ENCODE data around the gene C19orf85. TPM values are rescaled to one million over a fixed set of nuclear protein-coding genes. Genes with fewer than 3 reads are reported as not detected.
"Not testable (repeated sequence)": the region's sequence is repeated elsewhere in the genome, so short reads cannot be mapped to it uniquely, and the experiment has no call there.

Gene C19orf85
- polyA plus RNA-seq, 1 donor from 2014 or later, result not detected

DNA sequence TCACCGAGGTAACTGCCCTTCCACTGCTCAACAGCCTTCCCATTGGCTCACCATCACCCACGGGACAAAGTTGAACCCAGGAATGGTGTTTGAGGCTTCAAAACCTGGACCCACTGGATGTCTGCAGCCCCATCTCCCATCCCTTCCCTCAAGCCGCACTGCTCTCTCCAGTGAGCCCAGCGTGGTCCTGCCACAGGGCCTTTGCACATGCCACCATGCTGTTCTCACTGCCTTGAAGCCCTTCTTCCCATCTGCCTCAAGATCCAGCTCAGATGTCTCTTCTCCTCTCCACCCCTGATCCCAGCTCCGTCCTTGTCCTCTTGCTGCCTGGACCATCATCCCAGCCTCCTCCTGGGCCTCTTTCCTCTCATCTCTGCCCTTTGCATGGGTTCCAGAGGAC, 25.5 kb downstream of the C19orf85 start:
- peaks cover 48% of the 10 kb centered on the region for H3K27me3 Mint-ChIP-seq
- H3K9me3 Mint-ChIP-seq, result peaks cover 0 to 11% (median 0%) of the 10 kb centered on the region in 3 donors
- H3K4me1 Mint-ChIP-seq, result peaks cover 6 to 14% (median 10%) of the 10 kb centered on the region in 3 donors
- H3K27ac Mint-ChIP-seq, result peak overlapping the region in 1 of 3 donors; percentile 33
- peak overlapping the region in 1 of 4 donors; percentile 10 for H3K4me3 Mint-ChIP-seq
- H3K36me3 Mint-ChIP-seq, result no peaks in the 10 kb centered on the region

DNA sequence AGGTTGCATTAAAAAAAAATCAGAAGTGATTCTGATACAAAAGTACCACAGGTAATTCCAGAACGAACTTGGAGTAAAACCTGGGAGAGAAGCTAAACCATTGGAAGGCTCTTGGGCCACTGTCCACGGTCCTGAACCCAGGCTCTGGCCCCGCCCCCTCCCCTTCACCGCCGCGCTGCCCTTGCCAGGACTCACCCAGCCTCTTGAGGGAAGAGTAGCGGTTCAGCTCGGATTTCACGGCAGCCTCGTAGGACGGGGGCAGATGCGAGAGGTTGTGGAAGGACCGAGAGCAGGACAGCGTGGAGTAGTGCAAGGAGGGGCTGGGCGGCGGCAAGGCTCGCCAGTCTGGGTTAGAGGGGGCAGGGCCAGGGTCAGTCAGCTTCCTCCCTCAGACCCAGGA, 27.1 kb downstream of the C19orf85 start:
- Mint-ChIP-seq H3K27me3 (peaks cover 42% of the 10 kb centered on the region), H3K4me1 (peaks cover 6 to 14% (median 7%) of the 10 kb centered on the region in 3 donors), H3K4me3 (no peak overlapping the region)

DNA sequence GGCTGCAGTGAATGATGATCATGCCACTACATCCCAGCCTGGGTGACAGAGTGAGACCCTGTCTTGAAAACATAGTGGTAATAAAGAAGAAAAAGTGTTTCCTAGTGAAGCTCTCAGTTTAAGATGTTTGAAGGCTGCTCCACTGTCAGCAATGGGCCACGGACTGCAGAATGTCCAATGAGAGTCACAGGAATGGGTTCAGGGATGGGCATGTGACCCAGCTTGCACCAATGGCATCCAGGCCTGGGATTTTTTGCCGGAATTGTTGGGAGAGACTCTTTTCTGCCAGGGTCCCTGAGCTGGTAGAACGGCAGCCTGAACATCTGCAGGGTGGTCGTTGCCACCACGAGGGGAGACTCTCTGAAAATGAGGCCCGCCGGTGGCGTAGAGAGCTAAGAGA, 27.7 kb downstream of the C19orf85 start:
- Mint-ChIP-seq H3K4me3 (no peak overlapping the region), H3K27me3 (peaks cover 43% of the 10 kb centered on the region), H3K27ac (peak overlapping the region in 1 of 3 donors; percentile 3), H3K4me1 (peaks cover 6 to 12% (median 7%) of the 10 kb centered on the region in 3 donors), H3K9me3 (peaks cover 0 to 11% (median 0%) of the 10 kb centered on the region in 3 donors), H3K36me3 (no peaks in the 10 kb centered on the region)

More for the DNA sequence above, 27.1 kb downstream of the C19orf85 start:
- Mint-ChIP-seq H3K36me3 (no peaks in the 10 kb centered on the region), H3K27ac (peak overlapping the region in 1 of 3 donors; percentile 3), H3K9me3 (peaks cover 0 to 11% (median 0%) of the 10 kb centered on the region in 3 donors)

DNA sequence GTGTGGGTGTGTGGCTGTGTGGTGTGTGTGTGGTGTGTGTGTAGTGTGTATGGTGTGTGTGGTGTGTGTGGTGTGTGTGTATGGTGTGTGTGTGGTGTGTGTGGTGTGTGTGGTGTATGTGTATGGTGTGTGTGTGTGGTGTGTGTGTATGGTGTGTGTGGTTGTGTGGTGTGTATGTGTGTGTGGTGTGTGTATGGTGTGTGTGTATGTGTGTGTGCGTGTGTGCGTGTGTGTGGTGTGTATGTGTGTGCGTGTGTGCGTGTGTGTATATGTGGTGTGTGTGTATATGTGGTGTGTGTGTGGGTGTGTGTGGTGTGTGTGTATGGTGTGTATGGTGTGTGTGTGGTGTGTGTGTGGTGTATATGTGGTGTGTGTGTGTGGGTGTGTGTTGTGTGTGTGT, 29.5 kb downstream of the C19orf85 start:
- H3K27ac Mint-ChIP-seq, result no peak overlapping the region
- H3K4me3 Mint-ChIP-seq, result no peak overlapping the region
- H3K36me3 Mint-ChIP-seq, result no peaks in the 10 kb centered on the region
- H3K27me3 Mint-ChIP-seq, result peaks cover 40% of the 10 kb centered on the region
- H3K4me1 Mint-ChIP-seq, result peaks cover 0 to 5% (median 0%) of the 10 kb centered on the region in 3 donors
- H3K9me3 Mint-ChIP-seq, result peaks cover 0 to 8% (median 0%) of the 10 kb centered on the region in 3 donors

DNA sequence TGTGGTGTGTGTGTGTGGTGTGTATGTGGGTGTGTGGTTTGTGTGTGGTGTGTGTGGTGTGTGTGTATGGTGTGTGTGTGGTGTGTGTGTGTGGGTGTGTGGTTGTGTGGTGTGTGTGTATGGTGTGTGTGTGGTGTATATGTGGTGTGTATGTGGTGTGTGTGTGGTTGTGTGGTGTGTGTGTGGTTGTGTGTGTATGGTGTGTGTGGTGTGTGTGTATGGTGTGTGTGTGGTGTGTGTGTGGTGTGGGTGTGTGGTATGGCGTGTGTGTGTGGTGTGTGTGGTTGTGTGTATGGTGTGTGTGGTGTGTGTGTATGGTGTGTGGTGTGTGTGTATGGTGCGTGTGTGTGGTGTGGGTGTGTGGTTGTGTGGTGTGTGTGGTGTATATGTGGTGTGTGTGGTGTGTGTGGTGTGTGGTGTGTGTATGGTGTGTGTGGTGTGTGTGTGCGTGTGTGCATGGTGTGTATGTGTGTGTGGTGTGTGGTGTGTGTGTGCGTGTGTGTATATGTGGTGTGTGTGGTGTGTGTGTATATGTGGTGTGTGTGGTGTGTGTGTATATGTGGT, 30.1 kb downstream of the C19orf85 start:
- peaks cover 0 to 7% (median 0%) of the 10 kb centered on the region in 3 donors for H3K4me1 Mint-ChIP-seq

DNA sequence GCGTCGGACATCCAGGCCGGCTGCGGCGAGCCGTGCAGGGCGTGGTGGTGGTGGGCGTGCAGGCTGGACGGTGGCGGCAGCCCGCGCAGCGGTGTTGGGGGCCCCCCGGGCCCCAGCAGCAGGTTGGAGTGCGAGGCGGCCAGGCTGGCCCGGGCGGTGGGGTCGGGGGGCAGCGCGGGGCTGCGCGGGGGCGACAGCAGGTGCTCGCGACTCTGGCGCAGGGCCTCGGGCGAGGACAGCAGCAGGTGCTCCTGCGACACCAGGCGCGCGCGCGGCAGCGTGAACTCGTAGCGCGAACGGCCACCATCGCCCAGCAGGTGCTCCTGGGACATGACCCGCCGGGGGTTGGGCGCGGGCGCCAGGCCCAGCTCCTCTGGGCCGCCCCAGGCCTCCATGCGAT, 31.3 kb downstream of the C19orf85 start:
- H3K9me3 Mint-ChIP-seq, result peaks cover 0 to 3% (median 0%) of the 10 kb centered on the region in 3 donors
- no peak overlapping the region for H3K4me3 Mint-ChIP-seq
- peaks cover 0 to 7% (median 0%) of the 10 kb centered on the region in 3 donors for H3K4me1 Mint-ChIP-seq
- peaks cover 40% of the 10 kb centered on the region for H3K27me3 Mint-ChIP-seq
- H3K36me3 Mint-ChIP-seq, result no peaks in the 10 kb centered on the region
- no peak overlapping the region for H3K27ac Mint-ChIP-seq

More for the DNA sequence above, 30.1 kb downstream of the C19orf85 start:
- Mint-ChIP-seq H3K27me3 (peaks cover 40% of the 10 kb centered on the region), H3K4me3 (no peak overlapping the region), H3K36me3 (no peaks in the 10 kb centered on the region), H3K9me3 (peaks cover 0 to 7% (median 0%) of the 10 kb centered on the region in 3 donors), H3K27ac (no peak overlapping the region)

DNA sequence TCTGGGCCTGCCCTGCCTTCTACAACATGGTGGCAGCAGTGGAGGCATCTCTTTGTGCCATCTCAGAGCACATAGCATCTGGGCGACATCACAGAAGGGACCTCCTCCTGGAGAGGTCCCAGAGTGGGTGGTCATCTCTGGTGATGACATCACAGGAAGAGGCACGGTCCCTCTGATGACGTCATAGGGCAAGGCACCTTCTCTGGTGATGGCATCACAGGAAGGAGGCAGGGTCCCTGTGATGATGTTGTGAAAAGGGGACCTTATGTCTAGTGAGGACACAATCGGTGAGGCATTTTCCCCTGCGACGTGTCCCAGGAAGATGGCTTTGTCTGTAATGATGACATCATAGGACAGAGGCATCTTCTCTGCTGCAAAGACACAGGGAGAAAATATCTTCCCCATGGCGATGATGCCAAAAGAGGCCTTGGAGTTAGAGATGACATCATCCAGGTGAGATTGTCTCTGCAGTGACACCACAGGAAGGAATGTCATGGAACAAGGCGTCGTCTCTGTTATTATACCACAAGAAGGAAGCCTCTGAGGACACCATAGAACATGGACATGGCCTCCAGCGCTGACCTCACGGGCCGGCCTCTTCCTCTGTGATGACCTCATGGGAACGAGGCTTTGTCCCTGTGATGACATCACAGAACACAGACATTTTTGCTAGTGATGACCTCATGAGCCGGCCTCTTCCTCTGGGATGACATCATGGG, 32.2 kb downstream of the C19orf85 start:
- peaks cover 0 to 7% (median 0%) of the 10 kb centered on the region in 3 donors for H3K4me1 Mint-ChIP-seq
- no peak overlapping the region for H3K4me3 Mint-ChIP-seq
- H3K9me3 Mint-ChIP-seq, result peaks cover 0 to 3% (median 0%) of the 10 kb centered on the region in 3 donors
- peaks cover 2% of the 10 kb centered on the region for H3K36me3 Mint-ChIP-seq
- peaks cover 44% of the 10 kb centered on the region for H3K27me3 Mint-ChIP-seq
- H3K27ac Mint-ChIP-seq, result no peak overlapping the region

DNA sequence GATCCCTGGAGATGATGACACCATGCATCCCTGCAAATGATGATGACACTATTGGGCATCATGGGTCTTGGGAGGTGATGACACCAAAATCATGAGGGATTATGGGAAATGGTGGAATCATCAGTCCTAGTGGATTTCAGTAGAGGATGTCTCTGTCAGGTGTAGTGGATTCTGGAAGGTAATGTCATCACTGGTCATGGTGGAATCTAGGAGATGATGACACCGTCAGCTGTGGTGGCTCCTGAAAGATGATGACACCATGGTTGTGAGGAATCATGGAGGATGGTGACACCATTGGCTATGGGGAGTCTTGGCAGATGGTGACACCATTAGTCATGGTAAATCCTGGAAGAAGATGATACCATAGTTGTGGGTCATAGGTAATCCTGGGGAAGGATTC, 33.4 kb downstream of the C19orf85 start:
- Mint-ChIP-seq H3K4me3 (no peak overlapping the region), H3K27me3 (peaks cover 37% of the 10 kb centered on the region), H3K9me3 (peaks cover 0 to 3% (median 0%) of the 10 kb centered on the region in 3 donors), H3K27ac (no peak overlapping the region), H3K36me3 (peaks cover 2% of the 10 kb centered on the region), H3K4me1 (peaks cover 0 to 7% (median 0%) of the 10 kb centered on the region in 3 donors)

DNA sequence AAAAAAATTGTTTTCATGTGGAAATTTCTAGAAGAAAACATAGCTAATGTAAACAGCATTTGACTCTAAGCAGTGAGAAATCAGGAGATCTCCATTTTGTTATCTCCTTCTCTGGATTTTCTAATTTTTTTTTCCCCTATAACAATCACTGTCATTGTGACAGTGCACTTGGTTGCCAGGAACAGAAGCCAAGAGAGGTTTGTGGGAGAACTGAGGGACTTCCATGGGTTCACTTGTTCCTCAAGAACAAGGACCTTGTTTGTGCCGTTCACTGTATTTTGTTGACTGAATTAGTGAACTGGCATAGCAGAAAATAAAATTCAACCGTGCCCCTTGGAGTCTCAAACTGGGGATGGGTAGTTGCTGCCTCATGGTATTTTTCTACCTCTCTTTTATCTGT, 38.5 kb downstream of the C19orf85 start:
- Mint-ChIP-seq H3K27me3 (peaks cover 39% of the 10 kb centered on the region), H3K4me3 (no peak overlapping the region), H3K9me3 (peaks cover 0 to 4% (median 2%) of the 10 kb centered on the region in 3 donors), H3K36me3 (peaks cover 2% of the 10 kb centered on the region), H3K4me1 (peaks cover 0 to 4% (median 2%) of the 10 kb centered on the region in 3 donors), H3K27ac (no peak overlapping the region)

DNA sequence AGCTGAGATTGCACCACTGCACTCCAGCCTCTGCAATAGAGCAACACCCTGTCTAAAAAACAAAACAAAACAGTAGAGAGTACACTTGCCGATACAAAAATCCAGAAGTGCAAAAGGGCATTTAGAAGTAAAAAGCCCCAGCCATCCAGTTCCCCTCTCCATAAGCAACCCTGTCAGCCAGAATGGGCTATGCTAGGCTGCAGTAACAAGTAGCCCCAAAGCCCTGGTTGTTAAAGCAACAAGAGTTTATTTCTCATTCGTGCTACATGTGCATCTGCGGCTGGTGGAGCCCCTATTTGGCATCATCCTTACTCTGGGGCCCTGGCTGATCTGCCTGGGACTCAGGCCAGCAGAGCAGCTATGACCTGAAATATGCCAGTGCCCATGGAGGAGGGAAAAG, 40.0 kb downstream of the C19orf85 start:
- Mint-ChIP-seq H3K4me3 (no peak overlapping the region), H3K36me3 (peaks cover 2% of the 10 kb centered on the region), H3K4me1 (peaks cover 0 to 2% (median 2%) of the 10 kb centered on the region in 3 donors), H3K27me3 (peaks cover 37% of the 10 kb centered on the region), H3K27ac (no peak overlapping the region), H3K9me3 (peaks cover 0 to 2% (median 2%) of the 10 kb centered on the region in 3 donors)

DNA sequence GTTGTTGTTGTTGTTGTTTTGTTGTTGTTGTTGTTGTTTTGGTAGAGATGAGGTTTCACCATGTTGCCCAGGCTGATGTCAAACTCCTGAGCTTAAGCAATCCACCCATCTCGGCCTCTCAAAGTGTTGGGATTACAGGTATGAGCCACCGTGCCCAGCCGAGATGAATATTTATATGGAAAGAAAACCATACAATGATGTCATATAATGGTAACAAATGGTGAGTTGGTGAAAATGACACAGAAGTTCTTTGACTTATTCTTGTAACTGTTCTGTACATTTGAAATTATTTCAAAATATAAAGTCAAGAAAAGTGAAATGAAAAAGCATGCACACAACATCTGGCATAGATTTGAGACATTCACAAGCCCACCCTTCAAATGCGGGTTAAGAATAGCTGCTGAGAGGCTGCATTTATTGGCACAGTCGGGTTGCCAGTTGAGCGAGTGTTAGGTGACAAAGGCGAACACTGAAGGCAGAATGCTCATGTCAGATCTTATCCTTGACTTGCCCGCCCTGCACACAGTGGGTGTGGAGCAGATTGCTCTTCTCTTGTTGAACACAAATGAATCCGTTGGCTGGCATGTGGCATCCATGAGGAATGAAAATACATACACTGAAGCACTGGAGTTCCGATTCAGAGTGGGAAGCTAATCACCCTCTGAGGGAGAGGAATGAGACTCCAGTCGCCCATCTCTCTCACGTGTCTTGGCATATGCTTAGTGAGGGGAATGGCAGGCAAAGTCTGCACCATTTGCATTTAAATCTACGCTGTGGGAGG, 41.1 kb downstream of the C19orf85 start:
- H3K9me3 Mint-ChIP-seq, result peaks cover 0 to 2% (median 2%) of the 10 kb centered on the region in 3 donors
- peaks cover 2% of the 10 kb centered on the region for H3K36me3 Mint-ChIP-seq
- H3K27me3 Mint-ChIP-seq, result peaks cover 30% of the 10 kb centered on the region
- no peak overlapping the region for H3K4me3 Mint-ChIP-seq
- H3K4me1 Mint-ChIP-seq, result peaks cover 0 to 2% (median 0%) of the 10 kb centered on the region in 3 donors
- H3K27ac Mint-ChIP-seq, result no peak overlapping the region

DNA sequence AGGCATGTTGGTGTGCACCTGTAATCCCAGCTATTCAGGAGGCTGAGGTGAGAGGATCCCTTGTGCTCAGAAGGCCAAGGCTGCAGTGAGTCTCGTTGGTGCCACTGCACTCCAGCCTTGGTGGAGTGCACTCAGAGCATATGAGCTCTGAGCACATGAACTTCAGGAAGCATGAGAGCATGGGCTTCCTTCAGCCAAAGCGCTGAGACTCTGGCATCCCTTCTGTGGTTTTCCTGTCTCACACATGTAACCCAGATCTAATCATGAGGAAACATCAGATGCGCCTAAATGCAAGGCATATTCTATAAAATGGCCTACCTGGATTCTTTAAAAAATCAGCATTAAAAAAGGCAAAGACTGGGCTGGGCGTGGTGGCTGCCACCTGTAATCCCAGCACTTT, 43.3 kb downstream of the C19orf85 start:
- H3K36me3 Mint-ChIP-seq, H3K4me3 Mint-ChIP-seq, H3K4me1 Mint-ChIP-seq, H3K27ac Mint-ChIP-seq, H3K9me3 Mint-ChIP-seq: not testable (repeated sequence)
- peaks cover 30% of the 10 kb centered on the region for H3K27me3 Mint-ChIP-seq

DNA sequence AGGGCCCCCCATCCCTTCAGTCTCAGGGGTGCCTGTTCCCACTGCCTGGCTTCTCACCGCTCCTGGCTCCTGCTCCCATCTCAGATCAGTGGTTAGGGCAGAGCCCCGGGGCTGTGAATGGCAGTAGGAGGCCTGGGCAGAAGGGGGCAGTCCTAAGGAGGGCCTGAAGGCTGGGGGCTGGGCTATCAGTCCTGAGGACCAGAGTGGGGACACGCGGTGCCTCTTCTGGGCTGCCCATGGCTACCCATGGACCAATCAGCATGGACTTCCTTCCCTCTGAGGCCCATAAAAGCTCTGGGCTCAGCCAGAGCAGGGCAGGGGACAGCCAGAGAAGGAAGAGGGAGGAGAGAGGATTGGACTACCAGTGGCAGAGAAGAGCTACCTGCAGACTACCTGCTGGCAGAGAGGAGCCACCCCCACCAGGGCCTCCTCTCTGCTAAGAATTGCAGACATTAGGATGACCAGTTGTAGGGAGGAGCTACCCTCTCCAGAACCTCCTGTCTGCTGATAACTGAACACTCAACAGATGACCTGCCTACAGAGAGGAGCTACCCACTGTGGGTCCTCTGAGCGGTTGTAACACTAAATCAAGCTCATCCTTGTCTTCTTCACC, 44.8 kb downstream of the C19orf85 start:
- Mint-ChIP-seq H3K4me1 (peaks cover 0 to 2% (median 0%) of the 10 kb centered on the region in 3 donors), H3K36me3 (no peaks in the 10 kb centered on the region), H3K27me3 (peaks cover 24% of the 10 kb centered on the region), H3K4me3 (no peak overlapping the region), H3K9me3 (peaks cover 0 to under 1% (median 0%) of the 10 kb centered on the region in 3 donors), H3K27ac (no peak overlapping the region)

DNA sequence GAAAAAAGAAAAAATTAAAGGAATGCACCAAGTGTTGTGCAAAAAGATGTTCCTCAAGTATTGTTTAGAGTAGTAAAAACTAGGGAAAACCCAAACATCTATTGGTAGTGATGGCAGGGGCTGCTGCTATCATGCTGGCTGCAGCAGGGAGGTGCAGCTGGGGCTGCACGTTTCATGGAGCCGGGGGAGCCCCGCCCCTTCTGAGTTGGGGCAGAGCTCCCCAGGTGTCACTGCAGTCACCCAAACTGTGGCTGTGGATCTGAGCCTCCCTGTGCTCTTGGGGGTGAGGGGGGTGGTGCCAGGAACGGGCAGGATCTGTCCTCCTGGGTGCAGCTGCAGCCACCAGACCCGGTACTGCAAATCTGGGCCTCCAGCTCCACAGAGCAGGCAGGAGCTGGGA, 45.4 kb downstream of the C19orf85 start:
- peaks cover 22% of the 10 kb centered on the region for H3K27me3 Mint-ChIP-seq
- no peak overlapping the region for H3K4me3 Mint-ChIP-seq
- H3K27ac Mint-ChIP-seq, result no peak overlapping the region
- no peaks in the 10 kb centered on the region for H3K9me3 Mint-ChIP-seq
- H3K36me3 Mint-ChIP-seq, result no peaks in the 10 kb centered on the region
- peaks cover 0 to 2% (median 0%) of the 10 kb centered on the region in 3 donors for H3K4me1 Mint-ChIP-seq
